ENCODE data around the gene KCNE2.
"Not testable (repeated sequence)": the region's sequence is repeated elsewhere in the genome, so short reads cannot be mapped to it uniquely, and the experiment has no call there.

The KCNE2 gene

GRCh38 chr21:34353182-34353581, 10.6 kb upstream of the KCNE2 start:
- no peak for DNase-seq (ENCODE audit: low read depth, low spot score)

DNA sequence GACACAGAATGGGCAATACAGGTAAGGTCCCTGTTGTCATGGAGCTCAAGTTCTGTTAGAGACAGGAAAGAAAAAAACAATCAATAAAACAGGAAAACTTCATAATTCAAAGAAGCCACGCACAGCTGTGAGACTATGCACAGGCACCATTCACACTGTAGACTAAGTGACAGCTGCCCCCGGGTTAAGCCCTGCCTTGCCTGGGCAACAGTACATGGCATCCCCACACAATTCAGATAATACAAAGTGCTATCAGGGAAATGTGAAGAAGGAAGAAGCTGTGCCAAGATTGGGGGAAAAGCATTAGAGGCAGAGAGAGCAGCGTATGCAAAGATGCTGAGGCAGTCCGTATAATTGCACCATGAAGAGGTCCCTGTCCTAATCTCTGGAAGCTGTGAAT, 9.0 kb upstream of the KCNE2 start:
- no peak for DNase-seq (ENCODE audit: low read depth, low spot score)

DNA sequence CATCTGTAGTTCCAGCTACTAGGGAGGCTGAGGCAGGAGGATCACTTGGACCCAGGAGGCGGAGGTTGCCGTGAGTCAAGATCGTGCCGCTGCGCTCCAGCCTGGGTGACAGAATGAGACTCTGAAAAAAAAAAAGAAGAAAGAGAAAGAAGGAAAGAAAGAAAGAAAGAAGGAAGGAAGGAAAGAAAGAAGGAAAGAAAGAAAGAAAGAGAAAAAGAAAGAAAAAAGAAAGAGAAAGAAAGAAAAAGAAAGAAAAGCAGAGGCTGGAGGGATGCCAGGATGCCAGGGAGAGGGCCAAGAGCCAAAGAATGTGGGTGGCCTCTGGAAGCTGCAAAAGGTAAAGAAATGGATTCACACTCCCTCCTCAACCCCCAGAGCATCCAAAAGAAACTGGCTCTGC, 8.2 kb upstream of the KCNE2 start:
- no peak for DNase-seq (ENCODE audit: low read depth, low spot score)

DNA sequence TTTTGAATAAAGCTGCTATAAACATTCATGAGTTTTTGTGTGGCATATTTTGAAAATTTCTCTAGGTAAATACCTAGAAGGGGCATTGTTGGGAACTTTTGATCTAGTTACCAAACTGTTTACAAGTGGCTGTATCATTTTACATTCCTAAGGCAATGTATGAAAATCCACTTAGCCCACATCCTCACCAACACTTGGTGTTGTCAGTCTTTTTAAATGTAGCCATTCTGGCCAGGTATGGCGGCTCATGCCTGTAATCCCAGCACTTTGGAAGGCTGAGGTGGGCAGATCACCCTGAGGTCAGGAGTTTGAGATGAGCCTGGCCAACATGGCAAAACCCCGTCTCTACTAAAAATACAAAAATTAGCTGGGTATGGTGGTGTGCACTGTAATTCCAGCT, 5.9 kb upstream of the KCNE2 start:
- no peak for DNase-seq (ENCODE audit: low read depth, low spot score)

- no peak for DNase-seq (ENCODE audit: low read depth, low spot score)
These were observed 4.9 kb upstream of the KCNE2 start for GRCh38 chr21:34358866-34359265.

DNA sequence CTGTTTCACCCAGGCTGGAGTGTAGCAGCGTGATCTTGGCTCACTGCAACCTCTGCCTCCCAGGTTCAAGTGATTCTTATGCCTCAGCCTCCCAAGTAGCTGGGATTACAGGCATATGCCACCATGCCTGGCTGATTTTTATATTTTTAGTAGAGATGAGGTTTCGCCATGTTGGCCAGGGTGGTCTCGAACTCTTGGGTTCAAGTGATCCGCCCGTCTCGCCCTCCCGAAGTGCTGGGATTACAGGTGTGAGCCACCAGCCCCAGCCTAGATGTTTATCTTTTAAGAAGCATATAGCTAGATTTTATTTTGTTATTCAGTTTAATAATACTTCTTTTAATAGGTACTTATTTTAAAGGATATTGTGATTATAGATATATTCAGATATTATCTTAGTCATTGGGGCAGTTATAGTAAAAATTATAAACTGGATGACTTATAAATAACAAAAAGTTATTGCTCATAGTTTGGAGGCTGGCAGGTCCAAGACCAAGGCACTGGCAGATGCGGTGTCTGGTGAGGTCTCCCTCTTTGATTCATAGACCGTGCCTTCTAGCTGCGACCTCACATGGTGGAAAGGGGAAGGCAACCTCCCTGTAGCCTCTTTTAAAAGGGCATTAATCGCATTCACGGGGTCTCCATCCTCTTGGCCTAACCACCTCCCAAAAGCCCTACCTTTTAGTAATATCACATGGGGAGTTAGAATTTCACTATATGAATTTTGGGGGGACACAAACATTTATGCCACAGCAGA, 3.1 kb upstream of the KCNE2 start:
- no peak for DNase-seq (ENCODE audit: low read depth, low spot score)

DNA sequence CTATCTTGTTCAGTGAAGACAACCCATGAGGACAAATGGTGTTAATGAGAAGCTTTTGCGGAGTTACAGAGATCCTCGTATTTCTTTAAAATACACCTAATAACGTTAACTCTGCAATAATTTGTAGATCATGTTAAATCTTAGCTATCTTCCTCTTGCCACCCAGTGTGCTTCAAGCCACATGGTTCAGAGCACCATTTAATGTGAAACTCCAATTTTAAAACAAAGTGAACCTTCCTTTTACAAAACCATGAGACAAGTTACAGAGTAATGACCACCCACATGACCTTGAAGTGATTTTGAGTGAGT, 1.7 kb upstream of the KCNE2 start:
- DNase-seq (ENCODE audit: low read depth, low spot score), result no peak

DNA sequence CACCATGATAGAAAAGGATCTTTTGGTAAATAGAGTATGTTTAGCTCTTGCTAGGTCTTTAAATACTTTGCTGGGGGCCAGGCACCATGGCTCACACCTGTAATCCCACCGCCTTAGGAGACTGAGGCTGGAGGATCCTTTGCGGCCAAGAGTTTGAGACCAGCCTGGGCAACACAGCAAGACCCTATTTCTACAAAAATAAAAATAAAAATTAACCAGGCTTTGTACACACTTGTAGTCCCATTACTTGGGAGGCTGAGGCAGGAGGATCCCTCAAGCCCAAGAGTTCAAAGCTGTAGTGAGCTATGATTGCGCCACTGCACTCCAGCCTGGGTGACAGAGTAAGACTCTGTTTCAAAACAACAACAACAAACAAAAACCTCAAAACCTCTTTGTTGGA, 1.1 kb upstream of the KCNE2 start:
- no peak for DNase-seq (ENCODE audit: low read depth, low spot score)

- no peak for DNase-seq (ENCODE audit: low read depth, low spot score)
These were observed 1.1 kb downstream of the KCNE2 start for GRCh38 chr21:34364921-34365320.

- DNase-seq (ENCODE audit: low read depth, low spot score), result no peak
These were observed 2.0 kb downstream of the KCNE2 start for GRCh38 chr21:34365809-34366208.

GRCh38 chr21:34367320-34367935, 3.6 kb downstream of the KCNE2 start:
- DNase-seq (ENCODE audit: low read depth, low spot score), result no peak

- no peak for DNase-seq (ENCODE audit: low read depth, low spot score)
These were observed 5.9 kb downstream of the KCNE2 start for GRCh38 chr21:34369741-34370140.

DNA sequence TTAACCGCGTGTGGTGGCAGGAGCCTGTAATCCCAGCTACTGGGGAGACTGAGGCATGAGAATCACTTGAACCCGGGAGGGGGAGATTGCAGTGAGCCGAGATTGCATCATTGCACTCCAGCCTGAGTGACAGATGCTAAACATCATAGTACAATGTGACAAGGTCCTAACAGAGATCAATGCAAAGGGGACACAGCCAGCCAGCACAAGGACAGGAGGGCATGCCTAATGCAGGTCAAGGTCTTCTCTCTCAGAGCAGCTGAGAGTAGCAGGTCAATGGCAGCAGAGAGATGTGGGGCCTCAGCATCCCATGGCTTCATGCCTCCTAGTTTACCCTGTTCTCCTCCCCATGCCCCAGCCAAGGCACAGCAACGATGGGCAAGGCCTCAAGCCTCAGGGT, 8.5 kb downstream of the KCNE2 start:
- no peak for DNase-seq (ENCODE audit: low read depth, low spot score)

- DNase-seq (ENCODE audit: low read depth, low spot score), result not testable (repeated sequence)
These were observed 10.7 kb downstream of the KCNE2 start for GRCh38 chr21:34374462-34374861.

- DNase-seq (ENCODE audit: low read depth, low spot score), result not testable (repeated sequence)
These were observed 11.3 kb downstream of the KCNE2 start, which contains the start of gene SMIM11 for GRCh38 chr21:34374940-34375618. Gene SMIM11, plus strand, starts transcription at chr21:34375507. Its CDS starts 3,998 bp downstream, at chr21:34379505.

DNA sequence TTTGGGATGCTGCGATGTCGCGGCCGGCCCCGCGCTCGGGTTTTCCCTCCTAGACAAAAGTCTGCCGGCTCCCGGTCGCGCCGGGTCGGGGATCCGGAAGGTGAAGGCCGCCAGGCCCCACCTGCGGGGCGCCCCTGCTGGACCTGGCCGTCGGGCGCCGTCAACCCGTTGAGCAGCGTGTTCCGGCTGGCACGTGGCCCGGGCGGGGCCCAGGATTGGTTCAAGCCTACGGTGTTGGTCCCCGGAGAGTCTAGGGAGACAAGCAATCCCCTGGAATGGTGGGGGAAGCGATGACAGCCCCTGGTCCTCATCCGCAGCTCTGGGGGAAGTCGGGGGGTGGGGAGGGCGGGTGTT, 11.8 kb downstream of the KCNE2 start:
- not testable (repeated sequence) for DNase-seq (ENCODE audit: low read depth, low spot score)

DNA sequence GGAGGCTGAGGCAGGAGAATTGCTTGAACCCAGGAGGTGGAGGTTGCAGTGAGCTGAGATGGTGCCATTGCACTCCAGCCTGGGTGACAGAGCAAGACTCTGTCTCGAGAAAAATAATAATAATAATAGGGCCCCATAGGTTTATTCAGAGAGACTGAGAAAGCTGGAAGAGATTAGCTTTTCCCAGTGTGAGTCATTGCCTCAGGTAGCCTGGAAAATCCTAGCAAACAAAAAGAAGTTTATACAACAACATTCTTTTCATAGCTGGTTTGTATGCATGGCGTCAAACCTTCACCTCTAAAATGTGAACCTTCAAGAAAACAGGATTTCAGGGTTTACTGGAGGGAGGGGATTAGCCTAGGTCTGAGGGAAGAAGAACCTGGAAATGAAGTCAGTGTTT, 19.3 kb downstream of the KCNE2 start:
- DNase-seq (ENCODE audit: low read depth, low spot score), result not testable (repeated sequence)

DNA sequence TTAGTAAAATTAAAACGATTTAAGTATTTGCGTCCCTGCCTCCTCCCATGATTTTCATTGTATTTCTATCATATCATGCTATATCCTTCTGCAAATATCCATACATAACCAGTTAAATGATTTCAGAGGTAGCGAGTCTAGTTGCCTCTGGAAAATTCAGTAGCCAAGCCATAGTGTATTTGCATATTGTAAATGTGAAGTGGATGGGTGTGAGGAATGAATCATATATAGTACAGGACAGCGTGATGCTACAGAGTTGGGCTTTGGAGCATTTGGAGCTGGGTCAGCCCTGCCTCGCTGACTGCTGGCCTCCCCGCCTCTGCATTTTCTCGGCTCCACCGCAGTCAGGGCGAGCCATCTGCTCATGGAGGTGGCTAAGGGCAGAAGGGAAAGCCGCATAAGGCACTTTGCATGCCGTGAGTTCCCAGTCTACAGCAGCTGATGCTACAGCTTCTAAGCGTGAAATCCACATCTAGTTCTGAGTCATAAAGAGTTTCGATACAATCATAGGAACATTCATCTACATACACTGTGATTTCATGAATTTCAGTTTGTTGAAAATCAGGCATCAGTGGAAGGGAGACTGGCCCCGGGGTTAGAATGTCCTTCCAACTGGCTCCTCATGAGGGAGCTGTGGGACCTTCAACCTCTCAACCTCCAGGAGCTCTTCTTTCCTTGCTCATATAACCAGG, 20.1 kb downstream of the KCNE2 start:
- DNase-seq (ENCODE audit: low read depth, low spot score), result not testable (repeated sequence)

- not testable (repeated sequence) for DNase-seq (ENCODE audit: low read depth, low spot score)
These were observed 36.7 kb downstream of the KCNE2 start for GRCh38 chr21:34400522-34400921.

- not testable (repeated sequence) for DNase-seq (ENCODE audit: low read depth, low spot score)
These were observed 40.9 kb downstream of the KCNE2 start for GRCh38 chr21:34404742-34405141.

- not testable (repeated sequence) for DNase-seq (ENCODE audit: low read depth, low spot score)
These were observed 41.9 kb downstream of the KCNE2 start for GRCh38 chr21:34405686-34406085.

- DNase-seq (ENCODE audit: low read depth, low spot score), result not testable (repeated sequence)
These were observed 42.3 kb downstream of the KCNE2 start for GRCh38 chr21:34406102-34406501.

All from activated naive CD8-positive, alpha-beta T cell treated with anti-CD3 and anti-CD28 coated beads, Interleukin-2, amount 50 U/mL, for 16 hours (primary cell).